ENCODE results near the gene AEBP1.

AEBP1 gene

DNA sequence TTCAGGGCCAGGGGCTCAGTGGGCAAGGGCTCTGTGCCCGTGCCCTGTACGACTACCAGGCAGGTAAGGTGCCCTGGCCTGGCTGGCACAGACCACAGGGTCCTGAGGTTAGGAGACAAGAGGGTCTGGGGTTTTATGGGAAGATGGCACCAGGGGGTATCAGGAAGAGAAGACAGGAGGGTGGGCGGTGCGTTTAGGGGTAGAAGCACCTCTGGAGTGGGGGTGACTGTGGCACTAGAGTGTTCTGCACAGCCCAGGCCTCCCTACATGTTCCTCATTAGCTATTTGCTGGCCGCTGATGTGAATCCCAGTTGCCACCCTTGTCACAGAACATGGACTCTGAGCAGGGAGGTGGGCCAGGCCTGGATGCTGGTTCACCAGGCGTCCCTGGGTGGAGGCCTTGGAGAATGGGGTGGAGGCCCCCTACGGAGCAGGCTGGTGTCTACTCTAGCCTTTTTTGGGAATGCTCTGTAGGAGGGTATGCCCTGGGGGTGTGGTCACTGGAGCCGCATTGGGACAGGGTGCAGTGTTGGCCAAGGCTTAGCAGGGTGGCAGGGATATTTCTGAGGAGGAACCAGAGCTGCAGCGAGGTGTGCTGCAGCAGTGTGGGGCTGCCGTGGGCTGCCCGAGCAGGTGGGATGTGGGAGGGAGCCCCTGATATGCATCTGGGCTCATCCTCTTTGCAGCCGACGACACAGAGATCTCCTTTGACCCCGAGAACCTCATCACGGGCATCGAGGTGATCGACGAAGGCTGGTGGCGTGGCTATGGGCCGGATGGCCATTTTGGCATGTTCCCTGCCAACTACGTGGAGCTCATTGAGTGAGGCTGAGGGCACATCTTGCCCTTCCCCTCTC lies 43.8 kb upstream of the AEBP1 start:
- no peak for TF ChIP-seq CTCF (IDR thresholded peaks at IDR 0.05; ENCODE audit: borderline replicate concordance, insufficient read depth, low read depth, low read length)

DNA sequence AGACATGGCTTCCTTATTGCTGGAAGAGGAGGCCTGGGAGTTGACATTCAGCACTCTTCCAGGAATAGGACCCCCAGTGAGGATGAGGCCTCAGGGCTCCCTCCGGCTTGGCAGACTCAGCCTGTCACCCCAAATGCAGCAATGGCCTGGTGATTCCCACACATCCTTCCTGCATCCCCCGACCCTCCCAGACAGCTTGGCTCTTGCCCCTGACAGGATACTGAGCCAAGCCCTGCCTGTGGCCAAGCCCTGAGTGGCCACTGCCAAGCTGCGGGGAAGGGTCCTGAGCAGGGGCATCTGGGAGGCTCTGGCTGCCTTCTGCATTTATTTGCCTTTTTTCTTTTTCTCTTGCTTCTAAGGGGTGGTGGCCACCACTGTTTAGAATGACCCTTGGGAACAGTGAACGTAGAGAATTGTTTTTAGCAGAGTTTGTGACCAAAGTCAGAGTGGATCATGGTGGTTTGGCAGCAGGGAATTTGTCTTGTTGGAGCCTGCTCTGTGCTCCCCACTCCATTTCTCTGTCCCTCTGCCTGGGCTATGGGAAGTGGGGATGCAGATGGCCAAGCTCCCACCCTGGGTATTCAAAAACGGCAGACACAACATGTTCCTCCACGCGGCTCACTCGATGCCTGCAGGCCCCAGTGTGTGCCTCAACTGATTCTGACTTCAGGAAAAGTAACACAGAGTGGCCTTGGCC lies 43.0 kb upstream of the AEBP1 start:
- TF ChIP-seq CTCF (IDR thresholded peaks at IDR 0.05; ENCODE audit: borderline replicate concordance, insufficient read depth, low read depth, low read length), result no peak

More for the DNA sequence above, 43.8 kb upstream of the AEBP1 start:
- no peak overlapping the region for H3K4me3 ChIP-seq (ENCODE audit: low read depth, low read length)

DNA sequence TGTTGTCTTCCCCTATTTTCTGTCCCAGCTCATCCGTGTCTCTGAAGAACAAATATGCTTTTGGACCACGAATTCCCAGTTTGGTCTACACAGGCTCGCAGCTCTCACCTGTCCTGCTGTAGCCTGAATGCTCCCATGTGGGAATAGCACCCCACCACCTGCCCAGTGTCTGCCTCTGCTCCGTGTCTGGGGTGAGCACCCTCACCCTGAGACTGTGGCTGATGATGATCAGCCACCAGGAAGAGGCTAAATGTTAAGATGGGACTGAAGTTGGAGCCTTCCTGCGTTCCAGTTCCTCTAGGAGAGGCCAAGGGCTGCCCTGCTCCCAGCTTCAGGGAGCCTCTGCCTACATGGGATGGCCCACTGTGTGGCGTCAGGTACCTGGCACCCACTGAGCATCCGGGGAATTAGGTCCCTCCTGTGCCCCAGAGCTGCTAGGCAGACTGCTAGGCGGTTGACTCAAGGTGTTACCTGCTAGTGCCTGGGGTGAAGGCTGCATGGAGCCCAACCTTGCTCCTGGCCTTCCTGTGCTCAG lies 42.4 kb upstream of the AEBP1 start:
- no peak overlapping the region for H3K4me3 ChIP-seq (ENCODE audit: low read depth, low read length)
- no peak for TF ChIP-seq CTCF (IDR thresholded peaks at IDR 0.05; ENCODE audit: borderline replicate concordance, insufficient read depth, low read depth, low read length)

More for the DNA sequence above, 43.0 kb upstream of the AEBP1 start:
- H3K4me3 ChIP-seq (ENCODE audit: low read depth, low read length), result no peak overlapping the region

DNA sequence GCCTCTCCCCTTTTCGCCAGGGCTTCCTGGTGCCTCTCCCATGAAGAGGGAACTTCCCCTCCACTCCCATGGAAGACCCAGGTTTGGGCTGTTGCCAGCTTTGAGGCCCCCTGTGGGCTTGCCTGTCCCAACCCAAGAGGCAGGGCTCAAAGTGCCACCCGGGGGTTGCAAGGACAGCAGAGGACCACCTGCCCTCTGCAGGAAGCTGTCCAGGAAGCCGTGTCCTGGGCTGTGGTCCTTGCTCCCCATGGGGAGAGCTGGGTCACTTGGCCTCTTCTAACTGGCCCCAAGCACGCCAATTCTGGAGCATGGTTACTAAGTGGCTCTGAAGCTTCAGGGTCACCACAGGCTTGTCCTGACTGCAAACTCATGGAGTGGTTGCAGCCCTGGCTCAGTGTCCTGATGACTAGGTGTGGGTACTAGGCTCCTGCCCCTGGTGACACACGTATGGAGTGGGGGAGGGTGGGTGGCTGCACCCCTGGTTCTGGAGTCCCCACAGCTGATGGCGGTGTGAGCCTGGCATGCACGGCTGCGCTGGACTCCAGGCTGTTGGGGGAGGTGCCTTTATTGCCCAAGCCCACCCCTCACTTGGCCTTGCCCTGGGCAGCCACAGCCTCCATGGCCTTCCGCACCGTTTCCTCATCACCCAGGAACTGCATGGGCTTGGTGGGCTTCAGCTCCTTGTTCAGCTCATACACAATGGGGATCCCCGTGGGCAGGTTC lies 41.8 kb upstream of the AEBP1 start:
- TF ChIP-seq CTCF (IDR thresholded peaks at IDR 0.05; ENCODE audit: borderline replicate concordance, insufficient read depth, low read depth, low read length), result no peak
- H3K4me3 ChIP-seq (ENCODE audit: low read depth, low read length), result no peak overlapping the region

DNA sequence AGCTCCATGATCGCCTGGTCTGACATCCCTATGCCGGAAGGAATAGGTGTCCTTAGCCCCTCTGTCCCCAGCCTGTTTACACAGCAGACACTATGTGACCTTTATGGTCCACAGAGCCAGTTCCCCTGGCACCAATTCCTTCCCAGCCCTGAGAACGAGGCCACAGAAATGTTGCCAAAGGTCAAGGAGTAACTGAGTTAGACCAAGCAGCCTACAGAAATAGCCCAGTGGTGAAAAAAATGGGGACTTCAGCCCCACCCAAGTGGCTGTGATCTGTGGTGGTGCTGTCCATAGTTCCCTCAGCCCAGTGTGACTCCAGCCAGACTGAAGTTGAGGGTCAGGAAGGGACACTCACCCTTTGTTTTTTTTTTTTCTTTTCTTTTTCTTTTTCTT lies 41.2 kb upstream of the AEBP1 start:
- H3K4me3 ChIP-seq (ENCODE audit: low read depth, low read length), result no peak overlapping the region
- no peak for TF ChIP-seq CTCF (IDR thresholded peaks at IDR 0.05; ENCODE audit: borderline replicate concordance, insufficient read depth, low read depth, low read length)

DNA sequence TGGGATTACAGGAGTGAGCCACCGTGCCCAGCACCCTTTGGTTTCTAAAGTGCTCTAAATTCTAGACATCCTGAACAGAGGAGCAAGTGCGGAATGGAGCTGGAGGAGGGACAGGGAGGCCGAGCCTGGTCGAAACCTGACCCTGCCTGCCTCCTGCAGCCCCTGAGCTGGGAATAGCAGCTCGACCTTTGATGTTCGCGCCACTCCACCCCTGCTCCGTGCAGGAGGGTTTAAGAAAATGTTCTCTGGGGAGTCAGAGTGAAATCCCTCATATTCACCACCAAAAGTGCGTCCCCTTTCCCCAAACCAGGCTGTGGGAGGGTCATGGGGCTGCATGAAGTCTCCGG lies 40.6 kb upstream of the AEBP1 start:
- H3K4me3 ChIP-seq (ENCODE audit: low read depth, low read length), result no peak overlapping the region
- no peak for TF ChIP-seq CTCF (IDR thresholded peaks at IDR 0.05; ENCODE audit: borderline replicate concordance, insufficient read depth, low read depth, low read length)
